AG04450 (cell line): Measurements from ENCODE around the gene USP21. TPM values are rescaled to one million over a fixed set of nuclear protein-coding genes. Genes with fewer than 3 reads are reported as not detected.

Experiments used
- CTCF ChIA-PET: fragments of 300-600, 350-600 bp; formaldehyde crosslinking; extraction: SDS; loops from one replicate; lab custom pipeline; 2022; ENCODE audit warnings: antibody characterized with exemption, inconsistent platforms; lab: Charles Lee
- POLR2A ChIA-PET: fragments of 350-600 bp; formaldehyde crosslinking; extraction: SDS; loops from one replicate; lab custom pipeline; 2021; ENCODE audit warnings: antibody characterized with exemption, inconsistent platforms; lab: Yijun Ruan, JAX
- DNase-seq: peaks from one replicate; pipeline ENCODE4 v3.0.0-alpha.2; 2011; ENCODE audit warnings: low read depth, low spot score
- H3K27ac ChIP-seq: one replicate; pipeline ENCODE4 v1.5.1; 2012; ENCODE audit warnings: low read depth, low read length, control low read depth
- H3K27me3 ChIP-seq: one replicate; pipeline ENCODE4 v1.6.0; 2012; ENCODE audit warnings: low read length; ENCODE audit not compliant: control insufficient read depth, insufficient read depth
- H3K4me3 ChIP-seq: 2 replicates; pipeline ENCODE4 v1.5.1; 2011; ENCODE audit warnings: mild to moderate bottlenecking, low read depth, low read length, control low read depth
- H3K9me3 ChIP-seq: 2 replicates; pipeline ENCODE4 v1.5.1; 2012; ENCODE audit warnings: low read length; ENCODE audit not compliant: control insufficient read depth, insufficient read depth
- polyA plus RNA-seq: library from polyadenylated mRNA; depleted of rRNA; stranded (reverse); fragments of >200 nt; gene quantifications from 2 replicates; pipeline ENCODE4 v1.2.3, GENCODE V29; 2011
- TF ChIP-seq, protein P1 (sequence below): IDR thresholded peaks from 2 replicates; pipeline ENCODE4 v1.5.1; 2011; ENCODE audit warnings: low read depth, low read length, control low read depth, inconsistent platforms

Gene USP21
- polyA plus RNA-seq, 1 experiment = 15.4 TPM

DNA sequence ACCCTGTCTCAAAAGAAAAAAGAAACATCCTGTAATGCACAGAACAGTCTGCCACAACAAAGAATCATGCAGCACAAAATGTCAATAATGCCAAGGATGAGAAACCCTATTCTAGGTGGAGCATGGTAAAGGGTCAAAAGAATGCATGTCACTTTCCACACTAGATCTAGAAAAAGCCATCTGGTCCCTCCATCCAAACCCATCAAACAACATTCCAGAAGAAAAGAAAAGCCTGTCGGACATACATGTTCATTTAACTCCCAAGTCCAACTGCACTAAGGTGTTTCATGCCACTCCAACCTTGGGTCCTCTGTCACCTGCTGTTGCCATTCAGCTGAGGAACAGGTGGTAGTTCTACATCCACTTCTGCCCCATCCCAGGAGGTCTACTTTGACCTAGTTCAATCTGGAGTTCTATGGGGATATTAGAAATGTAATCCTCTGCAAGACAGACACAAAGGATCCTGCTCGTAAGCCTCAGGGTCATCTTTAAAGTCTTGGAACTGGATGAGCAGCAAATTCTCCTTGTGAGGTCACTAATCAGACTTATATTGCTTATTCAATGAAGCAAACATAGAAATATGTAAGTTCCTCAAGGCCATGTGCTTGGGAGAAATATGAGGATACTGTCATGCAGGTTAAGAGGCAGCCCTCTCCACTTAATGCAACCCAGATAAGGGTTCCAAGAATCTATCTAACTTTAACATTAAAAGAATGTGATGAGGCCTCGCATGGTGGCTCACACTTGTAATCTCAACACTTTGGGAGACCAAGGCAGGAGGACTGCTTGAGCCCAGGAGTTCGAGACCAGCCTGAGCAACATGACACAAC, 30.5 kb upstream of the USP21 start:
- H3K27ac ChIP-seq = no peak overlapping the region
- POLR2A ChIA-PET = no interaction called here
- CTCF ChIA-PET = interaction anchor here (1.3 to 1.5 kb wide), 2 partner anchors 27 to 132 kb away, joined by 3 read pairs; no protein-coding TSS in a partner anchor

DNA sequence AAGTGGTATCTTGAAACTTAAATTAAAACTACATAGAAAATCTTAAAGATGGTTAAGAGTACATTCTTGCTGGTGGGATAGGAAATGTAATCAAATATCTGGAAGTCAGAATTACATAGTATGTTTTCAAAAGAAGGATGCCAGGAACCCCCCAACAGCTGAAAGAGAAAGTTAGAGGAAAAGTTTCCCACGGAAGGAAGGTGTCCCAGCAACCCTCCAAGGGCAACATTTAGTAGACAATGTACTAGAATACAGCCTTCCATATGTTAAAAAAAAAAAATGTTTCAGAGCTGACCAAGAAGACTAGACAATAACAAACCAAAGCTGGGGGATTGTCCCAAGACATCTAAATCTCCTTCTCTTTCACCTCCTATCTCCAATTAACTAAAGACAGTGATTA, 29.0 kb upstream of the USP21 start:
- H3K27me3 ChIP-seq = no peaks in the 10 kb centered on the region
- H3K4me3 ChIP-seq = no peak overlapping the region
- TF ChIP-seq, protein P1, sequence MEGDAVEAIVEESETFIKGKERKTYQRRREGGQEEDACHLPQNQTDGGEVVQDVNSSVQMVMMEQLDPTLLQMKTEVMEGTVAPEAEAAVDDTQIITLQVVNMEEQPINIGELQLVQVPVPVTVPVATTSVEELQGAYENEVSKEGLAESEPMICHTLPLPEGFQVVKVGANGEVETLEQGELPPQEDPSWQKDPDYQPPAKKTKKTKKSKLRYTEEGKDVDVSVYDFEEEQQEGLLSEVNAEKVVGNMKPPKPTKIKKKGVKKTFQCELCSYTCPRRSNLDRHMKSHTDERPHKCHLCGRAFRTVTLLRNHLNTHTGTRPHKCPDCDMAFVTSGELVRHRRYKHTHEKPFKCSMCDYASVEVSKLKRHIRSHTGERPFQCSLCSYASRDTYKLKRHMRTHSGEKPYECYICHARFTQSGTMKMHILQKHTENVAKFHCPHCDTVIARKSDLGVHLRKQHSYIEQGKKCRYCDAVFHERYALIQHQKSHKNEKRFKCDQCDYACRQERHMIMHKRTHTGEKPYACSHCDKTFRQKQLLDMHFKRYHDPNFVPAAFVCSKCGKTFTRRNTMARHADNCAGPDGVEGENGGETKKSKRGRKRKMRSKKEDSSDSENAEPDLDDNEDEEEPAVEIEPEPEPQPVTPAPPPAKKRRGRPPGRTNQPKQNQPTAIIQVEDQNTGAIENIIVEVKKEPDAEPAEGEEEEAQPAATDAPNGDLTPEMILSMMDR = no peak
- H3K9me3 ChIP-seq = no peaks in the 10 kb centered on the region
- ChIA-PET POLR2A (no interaction called here), CTCF (interaction anchor here (0.8 to 1.4 kb wide), 2 partner anchors 10 to 133 kb away, joined by 3 to 4 read pairs; no protein-coding TSS in a partner anchor)
- H3K27ac ChIP-seq = no peak overlapping the region
- no peak for DNase-seq

More for the DNA sequence above, 30.5 kb upstream of the USP21 start:
- Histone ChIP-seq H3K9me3 (no peaks in the 10 kb centered on the region), H3K27me3 (no peaks in the 10 kb centered on the region), H3K4me3 (no peak overlapping the region)
- no peak for DNase-seq
- TF ChIP-seq, protein P1 = no peak

DNA sequence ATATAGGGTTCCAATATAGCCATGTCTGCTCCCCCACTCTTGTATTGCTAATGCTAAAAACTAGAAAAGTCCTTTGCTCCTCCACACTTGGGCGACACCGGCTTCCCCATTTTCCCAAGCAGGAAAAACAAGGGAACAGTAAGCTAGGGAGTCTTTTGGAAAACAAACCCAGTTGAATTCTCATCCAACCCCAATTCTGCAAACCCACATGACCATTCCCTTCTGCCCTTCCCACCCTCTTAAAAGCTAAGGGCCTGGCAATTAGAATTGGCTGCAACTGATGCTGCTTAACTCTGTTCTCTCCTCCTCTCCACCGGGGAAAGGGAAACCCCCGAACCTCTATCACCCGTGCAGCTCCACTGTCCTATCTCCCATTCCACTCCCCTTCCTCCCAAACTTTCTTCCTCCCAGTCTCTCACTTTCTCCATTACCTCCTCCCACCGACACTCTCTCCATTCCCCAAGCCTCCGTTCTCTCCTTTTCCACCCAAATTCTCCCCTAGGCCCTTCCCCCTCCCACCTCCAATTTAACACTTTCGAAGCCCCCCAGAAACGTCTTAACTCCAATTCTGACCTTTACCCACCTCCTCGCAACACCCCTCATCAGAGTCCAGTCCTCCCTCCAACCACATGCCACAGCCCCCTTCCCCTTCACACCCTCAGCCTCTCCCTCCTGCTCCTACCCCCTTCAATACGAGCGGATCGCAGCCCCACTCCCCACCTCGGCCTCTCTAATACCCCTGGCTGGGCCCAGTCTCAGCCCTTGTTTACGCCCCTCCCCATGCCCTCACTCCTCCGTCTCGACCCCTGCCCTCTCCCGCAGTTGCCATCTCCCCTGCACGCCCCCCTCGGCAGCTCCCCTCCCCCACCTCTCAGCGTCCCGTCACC, 27.5 kb upstream of the USP21 start:
- POLR2A ChIA-PET = interaction anchor here (1.0 to 2.1 kb wide), 5 partner anchors 14 to 86 kb away, joined by 4 to 20 read pairs (median 4); partner anchors contain the start of genes KLHDC9, NIT1, PFDN2 and PPOX

DNA sequence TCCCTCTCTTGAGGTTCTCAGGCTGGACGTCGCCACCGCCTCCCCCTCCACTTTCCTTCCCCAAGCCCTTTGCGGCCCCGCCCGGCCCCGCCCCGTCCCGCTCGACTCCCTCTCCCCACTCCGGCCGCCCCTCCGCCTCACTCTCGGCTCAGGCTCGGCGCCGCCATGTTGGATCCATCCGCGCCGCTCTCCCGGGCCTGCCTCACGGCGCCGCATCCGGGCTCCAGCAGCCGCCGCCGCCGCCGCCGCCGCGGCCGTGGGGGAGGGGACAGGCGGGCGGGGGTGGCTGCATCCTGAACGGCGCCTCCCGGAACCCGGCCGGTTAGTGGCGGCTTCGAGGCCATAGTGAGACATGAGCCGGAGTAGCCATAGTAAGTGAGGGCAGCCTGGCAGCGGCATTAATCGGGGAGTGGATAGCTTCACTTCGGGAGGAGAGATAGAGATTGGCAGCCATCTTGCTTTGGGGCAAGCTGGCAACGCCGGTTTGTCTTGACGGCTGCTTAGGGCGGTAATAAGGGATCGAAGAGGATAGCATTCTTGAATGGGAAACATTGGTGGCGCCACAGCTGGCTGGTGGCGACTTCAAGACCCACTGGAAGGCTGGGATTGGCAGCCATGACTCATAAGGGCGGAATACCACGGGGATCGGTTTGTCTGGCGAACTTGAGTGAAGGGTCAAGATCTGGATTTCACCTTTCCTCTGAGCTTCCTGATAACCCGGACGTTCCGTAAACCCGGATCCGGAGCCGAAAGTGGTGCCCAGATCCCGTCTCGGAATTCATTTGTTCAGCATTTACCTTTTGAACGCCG, 26.7 kb upstream of the USP21 start, which contains the start of gene DEDD:
Gene DEDD, minus strand, starts transcription at position 258 of the 810 bp plus-strand sequence. CDS start 8,205 bp downstream, outside the sequence.
- ChIA-PET POLR2A (interaction anchor here (1.0 to 2.1 kb wide), 6 partner anchors 15 to 87 kb away, joined by 4 to 20 read pairs (median 5); partner anchors contain the start of genes KLHDC9, NIT1, PFDN2 and PPOX), CTCF (interaction anchor here (1.0 to 1.7 kb wide), 2 partner anchors 33 to 135 kb away, joined by 3 to 7 read pairs; partner anchors contain the start of gene PPOX)
- H3K27me3 ChIP-seq = no peaks in the 10 kb centered on the region
- H3K27ac ChIP-seq = peak within 1 kb of the TSS; percentile 93
- DNase-seq = peak; percentile 89
- H3K4me3 ChIP-seq = peak within 1 kb of the TSS; percentile 97
- TF ChIP-seq, protein P1 = 0 out of 2 replicates have a peak, but pooled peaks have one; percentile 8
- no peaks in the 10 kb centered on the region for H3K9me3 ChIP-seq

More for the DNA sequence above, 27.5 kb upstream of the USP21 start:
- DNase-seq = no peak
- Histone ChIP-seq H3K9me3 (no peaks in the 10 kb centered on the region), H3K27ac (peak overlapping the region; percentile 42), H3K4me3 (peak overlapping the region; percentile 97), H3K27me3 (no peaks in the 10 kb centered on the region)
- TF ChIP-seq, protein P1 = no peak
- CTCF ChIA-PET = interaction anchor here (1.0 to 1.7 kb wide), 3 partner anchors 34 to 134 kb away, joined by 3 to 7 read pairs (median 4); partner anchors contain the start of gene PPOX
